K562 (cell line): ENCODE results near the gene KPTN. TPM values are rescaled to one million over a fixed set of nuclear protein-coding genes. Genes with fewer than 3 reads are reported as not detected.

Experiments
- ARID1B ChIP-seq: fragments of 450-650 bp; IDR thresholded peaks from 2 replicates; pipeline ENCODE4 v1.6.1; 2016; ENCODE audit warnings: antibody characterized with exemption, mild to moderate bottlenecking, inconsistent platforms
- ELF4 ChIP-seq: fragments of 450-650 bp; formaldehyde crosslinking; IDR thresholded peaks from 2 replicates; pipeline ENCODE4 v1.4.0; 2022; ENCODE audit warnings: missing genetic modification characterization
- JUND ChIP-seq, 2 experiments: IDR thresholded peaks; 2 replicates in 1 of 2; 3 replicates in 1 of 2; pipeline ENCODE4 v1.6.1; 2011; ENCODE audit warnings: borderline replicate concordance in 2 of 2, low read depth in 2 of 2, low read length in 2 of 2, improper control_type of control experiment in 1 of 2, missing biosample characterization in 1 of 2, missing genetic modification characterization in 1 of 2, missing genetic modification reagents in 1 of 2
- PHF8 ChIP-seq: fragments of 200-600 bp; sonication (generic); IDR thresholded peaks from 2 replicates; pipeline ENCODE4 v1.6.1; 2012; ENCODE audit warnings: mixed run types, mild to moderate bottlenecking, inconsistent platforms, low read length, moderate library complexity, borderline replicate concordance
- TSHZ1 ChIP-seq: fragments of 250-450 bp; sonication (Bioruptor Pico); IDR thresholded peaks from 2 replicates; pipeline ENCODE4 v1.4.0; 2020; ENCODE audit warnings: mild to moderate bottlenecking, moderate library complexity
- ZNF717 ChIP-seq: fragments of 250-450 bp; sonication (Bioruptor Pico); IDR thresholded peaks from 2 replicates; pipeline ENCODE4 v1.5.0; 2021
- polyA plus RNA-seq, 8 experiments: library from polyadenylated mRNA; depleted of rRNA in 4 of 8; stranded (reverse) in 5 of 8; unstranded in 3 of 8; fragments of >200 nt; fragmentation: Nextera tagmentation in 2 of 8; fragmentation: Illumina TruSeq in 1 of 8; extraction: Ambion mirVana in 2 of 8; extraction: Trizol in 1 of 8; gene quantifications; 2 replicates each; pipeline versions ENCODE4 v1.2.1 to v1.2.3, GENCODE V29; 2011 to 2014; ENCODE audit warnings: inconsistent platforms in 1 of 8, missing spikeins in 1 of 8
- total RNA-seq, 7 experiments: library from RNA; depleted of rRNA in 6 of 7; stranded (reverse); fragments of >200 nt in 6 of 7; fragmentation: Illumina TruSeq in 2 of 7; extraction: Trizol in 2 of 7; gene quantifications; 2 replicates each; pipeline versions ENCODE4 v1.2.1 to v1.2.3, GENCODE V29; 2011 to 2021; ENCODE audit warnings: low replicate concordance in 1 of 7
- TF ChIP-seq, protein P1 (sequence below), 2 experiments: fragments of 450-650 bp in 1 of 2; sonication (generic) in 1 of 2; formaldehyde crosslinking in 1 of 2; IDR thresholded peaks; 2 replicates each; pipeline versions ENCODE4 v1.7.1 to v1.9.0; 2016 to 2022; ENCODE audit warnings: inconsistent platforms in 1 of 2, mild to moderate bottlenecking in 1 of 2, missing genetic modification reagents in 1 of 2
- TF ChIP-seq, protein P2 (sequence below): fragments of 450-650 bp; IDR thresholded peaks from 2 replicates; pipeline ENCODE4 v1.6.1; 2018; ENCODE audit warnings: mild to moderate bottlenecking, low read depth; ENCODE audit not compliant: partially characterized antibody

Gene KPTN
- total and polyA plus RNA-seq, 9 of the 15 experiments (the other 6 are each of a cell fraction or from before 2014, with no cell fraction given), result 0.56 to 18.2 (median 8.5) TPM

GRCh38 chr19:47446534-47447469 lies 37.2 kb downstream of the KPTN start (continued):
- TF ChIP-seq, protein P1, sequence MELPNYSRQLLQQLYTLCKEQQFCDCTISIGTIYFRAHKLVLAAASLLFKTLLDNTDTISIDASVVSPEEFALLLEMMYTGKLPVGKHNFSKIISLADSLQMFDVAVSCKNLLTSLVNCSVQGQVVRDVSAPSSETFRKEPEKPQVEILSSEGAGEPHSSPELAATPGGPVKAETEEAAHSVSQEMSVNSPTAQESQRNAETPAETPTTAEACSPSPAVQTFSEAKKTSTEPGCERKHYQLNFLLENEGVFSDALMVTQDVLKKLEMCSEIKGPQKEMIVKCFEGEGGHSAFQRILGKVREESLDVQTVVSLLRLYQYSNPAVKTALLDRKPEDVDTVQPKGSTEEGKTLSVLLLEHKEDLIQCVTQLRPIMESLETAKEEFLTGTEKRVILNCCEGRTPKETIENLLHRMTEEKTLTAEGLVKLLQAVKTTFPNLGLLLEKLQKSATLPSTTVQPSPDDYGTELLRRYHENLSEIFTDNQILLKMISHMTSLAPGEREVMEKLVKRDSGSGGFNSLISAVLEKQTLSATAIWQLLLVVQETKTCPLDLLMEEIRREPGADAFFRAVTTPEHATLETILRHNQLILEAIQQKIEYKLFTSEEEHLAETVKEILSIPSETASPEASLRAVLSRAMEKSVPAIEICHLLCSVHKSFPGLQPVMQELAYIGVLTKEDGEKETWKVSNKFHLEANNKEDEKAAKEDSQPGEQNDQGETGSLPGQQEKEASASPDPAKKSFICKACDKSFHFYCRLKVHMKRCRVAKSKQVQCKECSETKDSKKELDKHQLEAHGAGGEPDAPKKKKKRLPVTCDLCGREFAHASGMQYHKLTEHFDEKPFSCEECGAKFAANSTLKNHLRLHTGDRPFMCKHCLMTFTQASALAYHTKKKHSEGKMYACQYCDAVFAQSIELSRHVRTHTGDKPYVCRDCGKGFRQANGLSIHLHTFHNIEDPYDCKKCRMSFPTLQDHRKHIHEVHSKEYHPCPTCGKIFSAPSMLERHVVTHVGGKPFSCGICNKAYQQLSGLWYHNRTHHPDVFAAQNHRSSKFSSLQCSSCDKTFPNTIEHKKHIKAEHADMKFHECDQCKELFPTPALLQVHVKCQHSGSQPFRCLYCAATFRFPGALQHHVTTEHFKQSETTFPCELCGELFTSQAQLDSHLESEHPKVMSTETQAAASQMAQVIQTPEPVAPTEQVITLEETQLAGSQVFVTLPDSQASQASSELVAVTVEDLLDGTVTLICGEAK (IDR thresholded peaks at IDR 0.05), result peak; percentile 33; the same call in 1 of the 2 replicates
- TF ChIP-seq, protein P1 (CRISPR knock-in tag; IDR thresholded peaks at IDR 0.05), result no peak
- TF ChIP-seq, protein P2, sequence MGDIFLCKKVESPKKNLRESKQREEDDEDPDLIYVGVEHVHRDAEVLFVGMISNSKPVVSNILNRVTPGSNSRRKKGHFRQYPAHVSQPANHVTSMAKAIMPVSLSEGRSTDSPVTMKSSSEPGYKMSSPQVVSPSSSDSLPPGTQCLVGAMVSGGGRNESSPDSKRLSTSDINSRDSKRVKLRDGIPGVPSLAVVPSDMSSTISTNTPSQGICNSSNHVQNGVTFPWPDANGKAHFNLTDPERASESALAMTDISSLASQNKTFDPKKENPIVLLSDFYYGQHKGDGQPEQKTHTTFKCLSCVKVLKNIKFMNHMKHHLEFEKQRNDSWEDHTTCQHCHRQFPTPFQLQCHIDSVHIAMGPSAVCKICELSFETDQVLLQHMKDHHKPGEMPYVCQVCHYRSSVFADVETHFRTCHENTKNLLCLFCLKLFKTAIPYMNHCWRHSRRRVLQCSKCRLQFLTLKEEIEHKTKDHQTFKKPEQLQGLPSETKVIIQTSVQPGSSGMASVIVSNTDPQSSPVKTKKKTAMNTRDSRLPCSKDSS, result no peak
- peak; percentile 65 for TF ChIP-seq ARID1B
- TF ChIP-seq ZNF717 (CRISPR knock-in tag), result no peak
- TF ChIP-seq PHF8, result peak; percentile 56; the same call in 1 of the 2 replicates
- no peak for TF ChIP-seq JUND (IDR thresholded peaks at IDR 0.05; ENCODE audit: borderline replicate concordance, low read depth, low read length)
- TF ChIP-seq JUND (tag; IDR thresholded peaks at IDR 0.05; ENCODE audit: borderline replicate concordance, low read depth, low read length), result no peak
- peak; percentile 93 for TF ChIP-seq ELF4 (CRISPR knock-in tag)
- no peak for TF ChIP-seq TSHZ1 (CRISPR knock-in tag)
